Measurements from ENCODE around the gene NPDC1.

DNA sequence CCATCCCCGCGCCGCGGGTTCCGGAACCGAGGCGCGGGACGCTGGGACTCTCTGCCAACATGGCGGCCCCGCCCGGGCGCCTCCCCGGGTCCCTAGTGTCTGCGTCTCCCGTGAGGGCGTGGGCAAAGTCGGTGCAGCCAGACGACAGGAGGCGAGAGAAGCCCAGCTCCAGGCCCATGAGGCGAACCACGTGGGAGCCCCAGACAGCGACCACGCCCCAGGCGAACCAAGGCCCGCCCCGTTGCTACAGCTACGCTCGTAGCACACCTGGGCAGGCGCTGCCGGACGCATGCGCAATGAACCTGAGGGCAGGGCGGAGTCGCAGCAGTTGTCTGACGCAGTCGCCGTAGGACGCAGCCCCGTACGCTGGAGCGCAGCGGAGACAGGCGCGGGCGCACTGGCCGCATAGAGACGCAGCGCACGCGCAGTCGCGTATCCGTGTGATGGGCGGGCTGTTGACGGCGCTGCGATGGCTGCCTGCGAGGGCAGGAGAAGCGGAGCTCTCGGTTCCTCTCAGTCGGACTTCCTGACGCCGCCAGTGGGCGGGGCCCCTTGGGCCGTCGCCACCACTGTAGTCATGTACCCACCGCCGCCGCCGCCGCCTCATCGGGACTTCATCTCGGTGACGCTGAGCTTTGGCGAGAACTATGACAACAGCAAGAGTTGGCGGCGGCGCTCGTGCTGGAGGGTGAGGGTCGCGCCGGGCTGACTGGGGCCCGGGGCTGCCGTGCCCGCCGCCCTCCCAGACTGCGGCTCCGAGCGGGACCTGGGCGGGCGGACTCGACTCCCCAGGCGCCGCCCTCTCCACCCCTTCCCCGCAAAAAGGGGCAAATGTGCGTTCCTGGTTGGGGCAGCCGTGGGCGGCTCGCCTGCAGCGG lies 40.8 kb upstream of the NPDC1 start, which contains the start of gene MAN1B1:
- TF ChIP-seq EZH2 (IDR thresholded peaks at IDR 0.05) (no peak), POLR2AphosphoS5 (IDR thresholded peaks at IDR 0.05; ENCODE audit: borderline replicate concordance, low read depth, low read length) (peak; percentile 88), FOXP2 (optimal IDR thresholded peaks at IDR 0.05; ENCODE audit: control extremely low read depth, extremely low read length, insufficient read depth) (peak; percentile 81)

Measured in SK-N-MC (cell line).